GM12892 (cell line): ENCODE measurements around the gene ECE1.

Source experiments
- POLR2A ChIP-seq: IDR thresholded peaks from 2 replicates; pipeline ENCODE4 v1.6.1; 2011; ENCODE audit warnings: low read depth, low read length, control low read depth
- POLR2AphosphoS5 ChIP-seq: IDR thresholded peaks from 2 replicates; pipeline ENCODE4 v1.6.1; 2011; ENCODE audit warnings: low read depth, low read length, control low read depth

DNA sequence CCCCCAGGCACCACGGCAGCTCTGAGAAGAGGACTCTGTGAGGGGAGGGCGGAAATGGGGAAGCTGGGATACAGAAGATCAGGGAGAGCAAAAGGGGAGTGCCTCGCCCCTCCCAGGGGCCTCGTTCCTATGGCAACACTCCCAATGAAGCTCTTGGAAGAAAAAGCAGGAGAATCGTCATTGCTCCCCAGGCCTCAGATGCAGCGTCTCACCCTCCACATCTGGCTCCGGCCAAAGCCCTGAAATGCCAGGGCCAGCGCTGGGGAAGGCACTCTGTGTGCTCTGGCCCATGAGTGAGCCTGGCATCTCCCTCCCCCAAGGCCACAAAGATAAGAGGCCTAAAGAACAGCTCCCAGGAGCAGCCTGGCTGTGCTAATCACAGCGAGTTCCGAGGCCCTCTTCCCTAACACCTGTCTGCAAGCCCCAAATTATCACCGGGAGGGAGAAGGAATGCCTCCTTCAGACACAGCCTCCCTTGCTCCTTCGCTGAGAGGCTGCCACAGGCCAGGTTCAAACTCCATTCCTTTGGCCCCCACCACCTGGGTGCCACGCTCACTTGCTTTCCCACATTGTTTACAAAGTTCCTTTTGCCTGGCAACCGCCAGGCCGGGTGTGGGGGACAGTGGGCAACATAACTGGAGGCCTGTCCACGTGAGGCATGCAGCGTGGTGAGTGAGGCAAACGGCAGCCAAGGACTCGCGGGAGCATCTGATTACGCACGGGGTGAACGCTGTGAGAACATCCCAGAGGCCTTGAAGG is 27.8 kb downstream of the ECE1 start:
- TF ChIP-seq POLR2A: no peak
- TF ChIP-seq POLR2AphosphoS5: no peak
